Amniotic epithelial cell (primary cell): ENCODE data around the gene EYA3.

Source experiments
- DNase-seq: peaks from one replicate; pipeline ENCODE4 v3.0.0-alpha.2; 2010; ENCODE audit warnings: low read depth

Gene EYA3

GRCh38 chr1:27967884-27968466 lies 120.4 kb downstream of the EYA3 start:
- DNase-seq = no peak

- no peak for DNase-seq
Measured at GRCh38 chr1:27967106-27967883, 121.1 kb downstream of the EYA3 start.

- no peak for DNase-seq
Measured at GRCh38 chr1:27966402-27967105, 121.9 kb downstream of the EYA3 start.

GRCh38 chr1:27963393-27963792 lies 125.0 kb downstream of the EYA3 start:
- no peak for DNase-seq

- DNase-seq = no peak
Measured at GRCh38 chr1:27961646-27962221, 126.7 kb downstream of the EYA3 start.

GRCh38 chr1:27960762-27961645 lies 127.4 kb downstream of the EYA3 start:
- DNase-seq = no peak

- DNase-seq = peak; percentile 68
Measured at GRCh38 chr1:27959792-27960603, 128.4 kb downstream of the EYA3 start, which contains the start of gene XKR8. TSS of gene XKR8 (plus strand) at chr1:27959973. CDS start at chr1:27960070, 97 bp downstream.

GRCh38 chr1:27958513-27958912 lies 129.9 kb downstream of the EYA3 start:
- DNase-seq = no peak

GRCh38 chr1:27957655-27958054 lies 130.8 kb downstream of the EYA3 start:
- DNase-seq = no peak

- DNase-seq = no peak
Measured at GRCh38 chr1:27956761-27957160, 131.6 kb downstream of the EYA3 start.

- no peak for DNase-seq
Measured at GRCh38 chr1:27955076-27955475, 133.3 kb downstream of the EYA3 start.

GRCh38 chr1:27954186-27954585 lies 134.2 kb downstream of the EYA3 start:
- DNase-seq = no peak

GRCh38 chr1:27952147-27952546 lies 136.3 kb downstream of the EYA3 start:
- DNase-seq = no peak

- DNase-seq = no peak
Measured at GRCh38 chr1:27951396-27951795, 137.0 kb downstream of the EYA3 start.

GRCh38 chr1:27949027-27949426 lies 139.4 kb downstream of the EYA3 start:
- no peak for DNase-seq

- no peak for DNase-seq
Measured at GRCh38 chr1:27945020-27945419, 143.4 kb downstream of the EYA3 start.

- DNase-seq = peak; percentile 32
Measured at GRCh38 chr1:27941671-27942540, 146.5 kb downstream of the EYA3 start.

GRCh38 chr1:27940870-27941560 lies 147.4 kb downstream of the EYA3 start:
- peak; percentile 29 for DNase-seq

GRCh38 chr1:27940297-27940696 lies 148.1 kb downstream of the EYA3 start:
- peak; percentile 16 for DNase-seq
